ENCODE results near the gene MAPKAP1.
"Not testable (repeated sequence)": the region's sequence is repeated elsewhere in the genome, so short reads cannot be mapped to it uniquely, and the experiment has no call there.

The MAPKAP1 gene

DNA sequence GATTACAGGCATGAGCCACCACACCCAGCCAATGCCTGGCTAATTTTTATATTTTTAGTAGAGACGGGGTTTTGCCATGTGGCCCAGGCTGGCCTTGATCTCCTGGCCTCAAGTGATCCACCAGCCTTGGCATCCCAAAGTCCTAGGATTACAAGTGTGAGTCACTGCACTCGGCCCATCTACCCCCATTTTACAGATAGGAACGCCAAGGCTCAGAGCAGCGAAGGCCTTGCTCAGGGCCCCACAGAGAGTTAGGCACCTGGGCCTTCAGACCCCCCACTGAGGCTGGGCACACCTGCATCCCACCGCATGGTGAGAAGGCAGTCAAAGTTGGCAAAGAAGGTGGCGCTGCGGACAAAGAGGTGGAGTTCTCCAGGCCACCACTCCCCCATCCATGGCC lies 302.3 kb downstream of the MAPKAP1 start:
- DNase-seq, result no peak

DNA sequence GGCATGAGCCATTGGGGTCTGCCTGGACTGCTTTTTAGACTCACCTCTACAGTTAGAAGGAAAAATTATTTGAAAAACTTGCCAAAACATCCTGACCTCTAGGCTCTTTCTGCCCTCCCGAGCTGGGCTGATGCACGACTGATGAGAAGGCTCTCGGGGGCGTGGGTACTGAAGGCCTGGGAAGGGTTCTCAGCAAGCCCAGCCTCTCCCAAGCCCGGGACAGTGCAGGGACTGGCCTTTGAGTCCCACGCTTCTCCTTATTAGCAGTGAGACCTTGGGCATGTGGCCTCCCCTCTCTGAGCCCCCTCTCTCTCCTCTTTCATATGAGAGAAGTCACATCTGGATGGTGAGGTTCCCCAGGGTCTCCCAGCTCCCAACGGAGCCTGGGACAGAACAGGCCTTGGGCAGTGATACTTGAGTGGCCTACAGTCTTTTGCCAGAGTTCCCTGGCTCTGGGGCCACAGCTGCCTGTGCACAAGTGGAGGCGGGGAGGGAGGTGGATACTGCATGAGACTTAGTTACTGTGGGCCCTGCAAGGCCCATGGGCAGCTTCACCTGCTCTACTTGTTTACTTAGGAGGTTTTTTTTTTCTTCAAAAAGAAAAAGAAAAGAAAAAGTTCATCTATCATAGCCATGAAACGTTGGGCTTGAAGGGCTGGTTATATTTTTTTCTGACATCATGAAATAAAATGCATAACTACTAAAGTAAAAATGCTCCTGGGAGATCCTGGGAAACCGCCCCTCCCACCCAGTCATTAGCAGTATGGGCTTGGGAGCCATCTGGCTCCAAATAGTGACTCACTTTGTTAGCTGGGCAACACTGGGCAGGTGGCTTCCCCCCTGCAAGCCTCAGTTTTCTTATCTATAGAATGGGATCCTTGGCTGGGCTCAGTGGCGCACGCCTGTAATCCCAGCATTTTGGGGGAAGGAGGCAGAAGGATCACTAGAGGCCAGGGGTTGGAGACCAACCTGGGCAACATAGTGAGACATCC lies 306.0 kb downstream of the MAPKAP1 start:
- peak; percentile 49 to 62 for DNase-seq

DNA sequence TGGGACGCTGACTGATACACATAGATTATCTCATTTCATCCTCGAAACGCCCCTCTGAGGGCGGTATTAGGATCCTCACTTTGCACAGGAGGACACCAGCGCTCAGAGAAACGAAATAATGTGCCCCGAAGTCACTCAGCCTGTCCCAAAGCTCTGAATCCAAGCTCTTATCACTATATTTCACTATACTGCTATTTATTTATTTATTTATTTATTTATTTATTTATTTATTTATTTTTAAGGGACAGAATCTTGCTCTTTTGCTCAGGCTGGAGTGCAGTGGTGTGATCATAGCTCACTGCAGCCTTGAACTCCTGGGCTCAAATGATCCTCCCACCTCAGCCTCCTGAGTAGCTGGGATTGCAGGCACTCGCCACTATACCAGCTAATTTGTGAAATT lies 306.8 kb downstream of the MAPKAP1 start:
- not testable (repeated sequence) for DNase-seq

DNA sequence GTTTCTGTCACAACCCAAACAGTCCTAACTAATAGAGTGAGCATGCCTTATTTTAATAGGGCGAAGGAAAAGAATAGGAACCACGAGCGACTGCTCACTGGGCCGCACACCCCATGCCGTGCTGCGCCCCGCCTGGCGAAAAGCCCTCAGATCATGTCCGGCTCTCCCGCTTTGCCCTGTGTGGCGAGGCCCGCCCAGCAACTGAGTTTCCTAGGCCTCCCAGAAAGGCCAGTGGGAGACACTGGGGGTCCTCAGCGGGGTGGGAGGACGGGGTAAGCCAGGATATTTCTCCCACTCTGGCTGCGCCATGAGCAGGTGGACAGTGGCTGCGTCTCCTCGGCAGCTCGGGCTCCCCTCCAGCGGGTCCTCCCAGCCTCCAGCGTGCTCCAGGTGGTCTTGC lies 307.3 kb downstream of the MAPKAP1 start:
- DNase-seq, result no peak

DNA sequence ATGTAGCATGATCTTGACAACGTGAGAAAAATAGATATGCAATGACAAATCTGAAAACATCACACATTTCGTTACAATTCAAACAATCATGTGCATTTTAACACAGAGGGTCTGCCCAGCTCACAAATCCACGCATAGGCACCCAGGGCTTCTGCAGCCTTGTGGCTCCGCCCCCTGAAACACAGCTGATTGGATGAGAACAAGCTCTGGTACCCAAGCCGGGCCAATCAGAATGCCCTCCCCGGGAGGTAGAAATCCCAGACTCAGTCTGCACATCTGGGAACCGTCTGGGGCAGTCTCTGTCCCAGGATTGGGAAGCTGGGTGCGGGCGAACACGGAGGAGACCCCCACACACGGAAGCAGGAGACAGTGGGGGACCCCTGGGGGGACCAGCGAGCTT lies 307.8 kb downstream of the MAPKAP1 start:
- peak in 1 of 2 experiments; percentile 10 for DNase-seq

DNA sequence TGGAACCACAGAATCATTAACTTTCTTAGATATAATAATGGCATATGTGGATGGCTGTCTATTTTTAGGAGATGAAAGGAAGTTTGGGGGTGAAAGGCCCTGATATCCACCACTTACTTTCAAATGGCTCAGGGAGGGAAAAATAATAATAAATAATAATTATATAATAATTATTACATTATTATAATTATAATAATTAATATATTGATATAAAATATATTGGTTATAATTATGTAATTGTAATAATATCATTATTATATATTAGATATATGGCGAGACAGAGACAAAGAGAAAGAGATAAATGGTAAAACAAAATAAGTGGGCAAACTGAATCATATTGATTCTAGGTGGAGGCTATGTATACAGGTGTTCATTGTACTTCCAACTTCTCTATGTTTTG lies 308.8 kb downstream of the MAPKAP1 start:
- no peak for DNase-seq

DNA sequence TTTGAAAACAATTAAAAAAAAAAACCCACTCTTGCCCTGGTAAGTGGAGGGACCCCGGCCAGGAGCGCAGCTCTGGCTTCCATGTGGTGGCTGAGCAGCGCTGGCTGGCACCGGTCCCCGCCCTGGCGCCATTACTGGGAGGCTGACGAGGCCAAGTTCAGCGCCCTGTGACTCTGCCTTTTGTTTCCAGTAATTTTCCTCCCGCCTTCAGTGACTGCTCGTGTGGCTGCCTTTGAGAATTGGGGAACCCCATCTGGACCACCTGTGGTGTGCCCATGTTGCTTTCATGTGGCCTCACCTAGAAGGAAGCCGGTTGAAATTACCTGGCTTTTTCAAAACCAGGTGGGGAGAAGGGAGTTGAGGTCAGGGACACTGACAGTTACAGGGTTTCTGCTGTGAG lies 309.3 kb downstream of the MAPKAP1 start:
- no peak for DNase-seq

DNA sequence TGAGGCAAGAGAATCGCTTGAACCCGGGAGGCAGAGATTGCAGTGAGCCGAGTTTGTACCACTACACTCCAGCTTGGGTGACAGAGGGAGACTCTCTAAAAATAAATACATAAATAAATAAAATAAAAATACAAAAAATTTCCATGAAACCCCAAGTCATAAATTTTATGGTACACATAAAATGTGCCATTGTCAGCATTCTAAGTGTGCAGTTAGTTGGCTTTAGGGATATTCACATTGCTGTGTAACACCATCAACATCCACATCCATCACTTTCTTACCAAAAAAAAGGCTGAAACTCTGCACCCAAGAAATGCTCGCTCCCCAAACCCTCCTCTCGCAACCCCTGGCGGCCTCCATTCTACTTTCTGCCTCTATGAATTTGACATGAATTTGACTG lies 310.2 kb downstream of the MAPKAP1 start:
- DNase-seq, result no peak

DNA sequence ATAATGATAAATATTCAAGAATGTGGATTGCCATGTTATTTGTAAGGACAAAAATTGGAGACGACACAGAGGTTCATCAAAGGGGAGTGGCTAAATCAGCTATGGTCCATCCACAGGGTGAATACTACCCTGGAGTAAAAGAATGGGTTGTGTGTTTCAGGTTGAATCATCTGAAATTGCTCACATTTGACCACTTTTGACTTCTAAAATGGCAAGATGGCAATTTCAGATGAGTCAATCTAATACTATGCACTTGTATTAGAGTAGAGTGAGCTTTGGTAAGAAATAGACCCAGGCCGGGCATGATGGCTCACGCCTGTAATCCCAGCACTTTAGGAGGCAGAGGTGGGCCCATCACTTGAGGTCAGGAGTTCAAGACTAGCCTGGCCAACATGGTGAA lies 313.6 kb downstream of the MAPKAP1 start:
- DNase-seq, result no peak

DNA sequence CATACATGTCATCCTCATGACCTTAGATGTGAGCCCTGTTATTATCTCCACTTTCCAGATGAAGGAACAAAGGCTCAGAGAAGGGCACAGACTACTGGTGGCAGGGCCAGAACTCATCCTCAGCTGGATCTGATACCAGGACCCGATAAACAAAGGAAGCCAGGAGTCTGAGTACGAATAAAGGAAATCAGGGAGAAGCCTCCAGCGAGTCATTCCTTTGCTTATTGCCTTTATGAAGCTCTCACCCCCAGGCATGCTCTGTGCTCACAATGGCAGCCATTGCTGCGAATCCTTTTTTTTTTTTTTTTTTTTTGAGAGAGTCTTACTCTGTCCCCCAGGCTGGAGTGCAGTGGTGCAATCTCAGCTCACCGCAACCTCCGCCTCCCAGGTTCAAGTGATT lies 315.3 kb downstream of the MAPKAP1 start:
- DNase-seq, result no peak

DNA sequence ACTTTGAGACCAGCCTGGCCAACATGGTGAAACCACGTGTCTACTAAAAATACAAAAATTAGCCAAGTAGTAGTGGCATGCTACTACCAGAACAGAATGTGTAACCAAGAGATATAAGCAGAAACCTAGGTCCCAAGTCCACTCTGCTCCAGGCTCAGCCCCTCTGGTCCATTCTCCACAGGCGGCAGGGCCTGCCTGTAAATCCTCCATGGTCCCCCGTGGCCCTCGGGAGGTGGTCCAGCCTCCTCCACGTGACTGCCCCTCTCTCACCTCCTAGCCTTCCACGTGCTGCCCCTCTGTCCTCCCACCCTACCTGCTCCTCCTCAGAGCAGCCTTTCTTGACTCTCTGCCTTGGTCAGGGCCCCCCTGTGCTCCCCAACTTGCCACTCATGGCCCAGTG lies 318.0 kb downstream of the MAPKAP1 start:
- no peak for DNase-seq

DNA sequence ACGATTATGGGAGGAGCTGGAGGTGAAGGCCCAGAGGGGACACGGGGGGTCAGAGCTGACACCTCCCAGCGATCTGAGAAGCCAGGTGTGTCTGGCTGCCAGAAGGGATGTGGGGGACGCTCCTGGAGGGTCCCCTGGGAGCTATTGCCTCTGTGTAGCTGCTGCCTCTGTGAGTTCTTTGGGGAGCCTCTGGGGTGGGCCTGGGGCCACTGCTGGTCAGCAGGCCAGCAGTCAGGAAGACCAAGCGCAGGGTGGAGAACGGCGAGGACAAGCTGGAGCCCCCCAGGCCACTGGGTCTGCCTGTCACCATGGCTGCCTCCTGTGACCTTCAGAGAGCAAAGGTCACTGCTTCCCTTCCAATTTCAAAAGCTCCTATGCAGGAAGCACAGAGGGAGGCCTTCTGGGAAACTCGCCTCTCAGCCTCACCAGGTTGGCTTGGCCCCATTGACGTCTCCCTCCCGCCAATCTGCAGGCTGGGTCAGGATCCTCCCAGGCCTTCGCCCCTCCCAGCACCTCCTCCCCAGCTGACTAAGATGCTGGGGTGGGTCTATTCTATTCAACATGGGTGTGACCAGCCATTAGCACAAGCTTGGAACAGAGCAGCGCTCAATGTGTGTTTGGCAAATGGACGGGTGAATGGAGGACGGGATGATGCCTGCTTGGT lies 319.0 kb downstream of the MAPKAP1 start:
- no peak for DNase-seq
